ENCODE results near the gene CMKLR1. TPM values are rescaled to one million over a fixed set of nuclear protein-coding genes. Genes with fewer than 3 reads are reported as not detected.

Gene CMKLR1
- total and polyA plus RNA-seq, 7 donors = 0.94 to 7.0 (median 4.4) TPM

DNA sequence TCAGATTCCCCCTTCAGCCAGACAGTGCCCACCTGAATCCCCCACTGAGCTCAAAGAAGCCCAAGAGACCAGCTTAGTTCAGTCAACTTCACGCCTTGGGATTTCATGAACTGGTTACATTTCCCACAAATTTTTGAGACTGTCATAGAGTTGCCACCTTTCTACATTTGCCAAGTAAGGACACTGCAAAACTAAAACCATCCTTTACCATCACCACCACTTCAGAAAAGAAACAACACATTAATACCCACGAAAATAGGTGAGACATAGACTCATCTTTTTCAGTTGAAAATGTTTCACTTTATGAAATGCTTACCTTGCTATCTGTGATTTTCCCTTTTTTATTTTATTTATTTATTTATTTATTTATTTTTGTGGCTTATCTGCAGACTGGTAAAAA, 16.1 kb downstream of the CMKLR1 start:
- DNase-seq (no peak), ATAC-seq (no peak)
- Histone ChIP-seq H3K4me1 (no peaks in the 10 kb centered on the region), H3K36me3 (ENCODE audit: insufficient read depth in 1 of 2, low read depth in 1 of 2) (no peaks in the 10 kb centered on the region), H3K27ac (no peak overlapping the region), H3K27me3 (ENCODE audit: insufficient read depth in 3 of 3, low read length in 2 of 3) (no peaks in the 10 kb centered on the region), H3K4me3 (no peak overlapping the region), H3K9me3 (no peaks in the 10 kb centered on the region)
- 75 to 83% (median 78%) methylated on average over 2 of the region's 2 CpGs for WGBS, 3 donors
- intact Hi-C loops (cut with DNase I) = no loop called here
- TF ChIP-seq, protein P1, sequence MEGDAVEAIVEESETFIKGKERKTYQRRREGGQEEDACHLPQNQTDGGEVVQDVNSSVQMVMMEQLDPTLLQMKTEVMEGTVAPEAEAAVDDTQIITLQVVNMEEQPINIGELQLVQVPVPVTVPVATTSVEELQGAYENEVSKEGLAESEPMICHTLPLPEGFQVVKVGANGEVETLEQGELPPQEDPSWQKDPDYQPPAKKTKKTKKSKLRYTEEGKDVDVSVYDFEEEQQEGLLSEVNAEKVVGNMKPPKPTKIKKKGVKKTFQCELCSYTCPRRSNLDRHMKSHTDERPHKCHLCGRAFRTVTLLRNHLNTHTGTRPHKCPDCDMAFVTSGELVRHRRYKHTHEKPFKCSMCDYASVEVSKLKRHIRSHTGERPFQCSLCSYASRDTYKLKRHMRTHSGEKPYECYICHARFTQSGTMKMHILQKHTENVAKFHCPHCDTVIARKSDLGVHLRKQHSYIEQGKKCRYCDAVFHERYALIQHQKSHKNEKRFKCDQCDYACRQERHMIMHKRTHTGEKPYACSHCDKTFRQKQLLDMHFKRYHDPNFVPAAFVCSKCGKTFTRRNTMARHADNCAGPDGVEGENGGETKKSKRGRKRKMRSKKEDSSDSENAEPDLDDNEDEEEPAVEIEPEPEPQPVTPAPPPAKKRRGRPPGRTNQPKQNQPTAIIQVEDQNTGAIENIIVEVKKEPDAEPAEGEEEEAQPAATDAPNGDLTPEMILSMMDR (IDR thresholded peaks at IDR 0.05) = no peak

DNA sequence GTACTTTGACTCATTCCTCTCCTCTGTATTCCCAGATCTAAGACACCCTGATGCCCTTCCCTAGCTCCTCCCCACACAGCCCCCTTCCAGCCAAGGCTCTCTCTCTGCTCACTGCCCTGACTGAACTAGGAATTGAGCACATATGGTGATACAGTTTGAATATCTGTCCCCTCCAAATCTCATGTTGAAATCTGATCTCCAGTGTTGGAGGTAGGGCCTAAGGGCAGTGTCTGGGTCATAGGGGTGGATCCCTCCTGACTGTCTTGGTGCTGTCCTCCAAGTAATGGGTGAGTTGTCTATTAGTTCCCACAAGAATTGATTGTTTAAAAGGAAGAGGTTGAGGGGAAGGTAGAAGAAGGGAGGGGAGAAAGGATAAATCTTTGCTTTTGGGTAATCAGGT, 17.4 kb downstream of the CMKLR1 start:
- Histone ChIP-seq H3K36me3 (ENCODE audit: insufficient read depth in 1 of 2, low read depth in 1 of 2) (no peaks in the 10 kb centered on the region), H3K4me3 (no peak overlapping the region), H3K27me3 (ENCODE audit: insufficient read depth in 3 of 3, low read length in 2 of 3) (no peaks in the 10 kb centered on the region), H3K9me3 (no peaks in the 10 kb centered on the region), H3K4me1 (no peaks in the 10 kb centered on the region), H3K27ac (no peak overlapping the region)
- no peak for DNase-seq
- TF ChIP-seq, protein P1 (IDR thresholded peaks at IDR 0.05) = no peak
- ATAC-seq = no peak
- intact Hi-C loops (cut with DNase I) = no loop called here

DNA sequence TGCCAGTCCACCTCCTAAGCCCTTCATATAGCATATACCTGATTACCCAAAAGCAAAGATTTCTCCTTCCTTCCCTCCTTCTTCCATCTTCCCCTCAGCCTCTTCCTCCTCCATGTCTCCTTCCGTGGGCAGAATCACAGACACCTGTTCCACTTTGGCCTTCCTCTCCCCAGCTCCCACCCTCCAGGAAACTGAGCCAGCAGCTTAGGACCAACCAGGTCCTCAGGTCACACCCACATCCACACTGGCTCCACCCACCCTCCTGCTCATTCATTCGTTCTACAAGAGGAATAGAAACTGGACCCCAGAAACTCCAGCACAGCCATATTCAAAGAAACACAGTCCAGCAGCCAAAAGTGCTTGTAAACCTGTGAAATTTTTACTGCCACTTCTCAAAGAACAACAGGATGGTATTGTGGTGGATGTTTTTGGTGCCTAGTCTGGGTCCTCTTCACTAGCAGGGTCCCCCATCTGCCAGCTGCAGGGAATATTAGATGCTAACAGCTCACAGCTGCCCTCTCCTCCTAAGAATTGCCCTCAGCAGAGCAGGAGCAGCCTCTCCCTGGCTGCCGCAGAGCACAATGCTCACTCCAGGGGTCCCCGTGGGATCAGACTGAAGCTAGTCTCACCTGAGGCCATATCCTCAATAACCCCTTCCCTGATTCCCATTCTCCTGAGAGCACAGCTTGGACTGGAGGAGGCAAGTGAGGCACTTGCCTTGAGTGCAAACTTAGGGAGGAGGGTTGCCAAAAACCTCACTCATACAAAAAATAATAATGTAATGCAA, 18.4 kb downstream of the CMKLR1 start:
- 25 to 27% (median 26%) methylated on average over 4 of the region's 4 CpGs for WGBS, 3 donors
- TF ChIP-seq, protein P1 (IDR thresholded peaks at IDR 0.05) = no peak
- Histone ChIP-seq H3K36me3 (ENCODE audit: insufficient read depth in 1 of 2, low read depth in 1 of 2) (no peaks in the 10 kb centered on the region), H3K4me3 (no peak overlapping the region), H3K27ac (no peak overlapping the region), H3K4me1 (no peaks in the 10 kb centered on the region), H3K27me3 (ENCODE audit: insufficient read depth in 3 of 3, low read length in 2 of 3) (no peaks in the 10 kb centered on the region), H3K9me3 (no peaks in the 10 kb centered on the region)
- intact Hi-C loops (cut with DNase I) = no loop called here
- ATAC-seq = no peak
- no peak for DNase-seq

DNA sequence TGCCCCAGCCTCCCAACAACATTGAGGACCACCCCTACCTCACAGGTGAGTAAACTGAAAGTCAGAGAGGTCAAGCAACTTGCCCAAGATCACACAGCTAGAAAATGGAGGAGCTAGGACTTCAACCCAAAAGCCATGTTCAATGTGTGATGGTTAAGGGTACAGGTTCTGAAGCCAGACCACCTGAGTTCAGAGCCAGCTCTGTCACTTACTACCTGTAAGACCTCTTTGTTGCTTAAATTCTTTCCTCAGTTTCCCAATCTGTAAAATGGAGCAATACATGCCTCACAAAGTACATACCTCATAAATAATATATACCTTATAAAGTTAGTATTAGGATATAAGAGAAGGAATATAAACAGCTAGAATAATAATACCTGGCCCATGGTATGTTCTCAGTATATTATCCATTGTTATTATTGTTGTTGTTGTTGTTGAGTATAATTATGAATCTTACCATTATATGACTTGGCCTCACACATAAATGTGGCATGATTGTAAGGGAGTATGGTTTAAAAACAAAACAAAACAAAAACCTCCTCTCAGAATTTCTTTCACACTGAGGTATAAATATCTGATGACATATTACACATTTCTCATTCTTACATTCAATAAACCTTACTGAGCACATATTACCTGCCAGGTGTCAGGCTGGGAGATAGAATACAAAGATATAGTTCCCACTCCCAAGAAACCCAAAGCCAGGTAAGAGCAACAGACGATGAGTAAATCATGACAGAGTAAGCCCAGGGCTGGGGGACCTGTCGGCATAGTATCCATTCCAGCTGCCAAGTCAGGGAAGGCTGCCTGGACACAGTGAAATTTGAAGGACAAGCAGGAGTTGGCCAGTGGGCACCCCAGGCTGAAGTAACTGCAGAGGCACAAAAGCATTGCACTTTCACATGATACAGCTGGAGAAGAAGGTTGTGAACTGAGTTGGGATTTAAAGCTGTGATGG, 19.6 kb downstream of the CMKLR1 start:
- Histone ChIP-seq H3K9me3 (no peaks in the 10 kb centered on the region), H3K27me3 (ENCODE audit: insufficient read depth in 3 of 3, low read length in 2 of 3) (no peaks in the 10 kb centered on the region), H3K4me3 (no peak overlapping the region), H3K27ac (no peak overlapping the region), H3K36me3 (ENCODE audit: insufficient read depth in 1 of 2, low read depth in 1 of 2) (no peaks in the 10 kb centered on the region), H3K4me1 (no peaks in the 10 kb centered on the region)
- TF ChIP-seq, protein P1 (IDR thresholded peaks at IDR 0.05) = no peak
- no peak for ATAC-seq
- 56 to 60% (median 58%) methylated on average over 2 of the region's 2 CpGs for WGBS, 3 donors
- no peak for DNase-seq
- intact Hi-C loops (cut with DNase I) = no loop called here
